Stimulated activated CD4-positive, alpha-beta T cell treated with anti-CD3 and anti-CD28 coated beads, TNF-alpha, amount 100 ng/mL, for 48 hours (primary cell): ENCODE measurements around the gene NFAM1.

Source experiments
- DNase-seq, 3 donors: peaks; one replicate each; pipeline ENCODE4 v3.0.0-alpha.2; 2020; ENCODE audit warnings: low read depth in 3 of 3

Gene NFAM1

DNA sequence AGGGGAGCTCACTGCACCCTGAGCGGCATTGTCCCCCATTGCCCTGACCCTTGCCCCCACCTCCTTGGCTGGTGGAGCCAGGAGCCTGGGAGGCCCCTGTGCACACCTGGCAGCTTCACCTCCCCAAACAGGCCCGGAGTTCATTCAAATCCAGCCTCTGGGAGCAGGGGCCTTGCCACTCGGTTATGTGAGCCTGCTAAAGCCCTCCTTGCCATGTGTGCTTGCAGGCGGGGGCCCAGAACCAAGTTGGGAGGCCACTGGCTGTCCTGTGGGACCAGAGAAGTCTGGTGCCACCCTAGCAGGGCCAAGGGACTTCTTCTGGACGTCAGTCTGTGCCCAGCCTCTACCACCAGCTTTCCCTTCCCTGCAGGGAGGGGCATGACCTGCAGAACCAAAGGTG, 48.9 kb downstream of the NFAM1 start:
- DNase-seq, result no peak

DNA sequence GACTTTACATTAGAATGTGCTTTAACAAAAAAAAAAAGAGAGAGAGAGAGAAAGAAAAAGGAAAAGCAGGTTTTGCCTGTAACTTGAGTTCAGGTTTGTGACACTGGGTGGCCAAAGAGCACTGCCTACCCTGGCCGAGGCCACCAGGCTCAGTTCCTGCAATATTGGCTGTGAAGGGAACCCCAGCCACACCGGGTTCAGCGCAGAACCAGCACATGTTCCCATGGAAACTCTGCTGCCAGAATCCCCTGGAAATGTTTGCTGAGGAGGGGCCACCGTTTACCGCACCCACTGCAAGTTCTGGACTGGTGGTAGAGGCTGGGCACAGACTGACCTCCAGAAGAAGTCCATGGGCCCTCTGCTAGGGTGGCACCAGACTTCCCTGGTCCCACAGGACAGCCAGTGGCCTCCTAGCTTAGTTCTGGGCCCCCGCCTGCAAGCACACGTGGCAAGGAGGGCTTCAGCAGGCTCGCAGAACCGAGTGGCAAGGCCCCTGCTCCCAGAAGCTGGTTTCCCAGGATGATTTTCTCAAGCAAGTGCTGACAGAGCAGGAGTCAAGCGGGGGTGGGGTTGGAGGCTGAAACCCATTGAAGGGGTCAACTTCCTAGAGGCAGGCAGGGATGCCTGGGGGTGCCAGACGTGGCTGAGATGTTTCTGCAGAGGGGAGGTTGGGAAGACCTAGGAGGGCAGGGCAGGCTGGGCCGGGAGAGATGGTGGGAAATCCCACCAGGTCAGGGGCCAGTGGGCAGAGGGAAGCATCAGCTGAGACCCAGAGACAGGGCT, 51.2 kb downstream of the NFAM1 start:
- DNase-seq, result no peak

DNA sequence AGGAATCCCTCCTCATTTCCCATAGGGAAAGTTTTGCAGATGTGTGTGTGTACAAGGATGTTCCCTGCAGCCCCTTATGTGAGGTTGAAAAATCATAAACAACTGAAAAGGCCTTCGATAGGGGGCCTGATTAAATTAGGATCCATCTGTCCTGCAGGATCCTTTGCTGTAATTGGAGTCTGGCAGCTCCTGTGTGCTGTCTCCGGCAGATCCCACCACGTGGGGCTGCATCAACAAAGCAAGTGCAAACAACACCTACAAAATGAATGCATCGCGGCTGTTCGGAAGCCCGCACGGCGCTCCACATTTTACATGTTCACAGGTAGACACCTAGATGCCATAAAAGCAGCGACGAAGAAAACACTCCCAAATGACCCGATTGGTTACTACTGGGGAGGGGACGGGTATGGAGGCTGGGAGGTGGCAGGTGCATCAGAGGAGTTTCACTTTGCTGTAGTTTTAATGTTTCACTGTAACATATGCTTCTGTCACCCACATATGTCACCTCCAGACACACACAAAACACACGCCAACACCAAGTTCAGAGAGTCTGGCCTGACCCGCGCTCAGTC, 52.2 kb downstream of the NFAM1 start:
- DNase-seq, result no peak

DNA sequence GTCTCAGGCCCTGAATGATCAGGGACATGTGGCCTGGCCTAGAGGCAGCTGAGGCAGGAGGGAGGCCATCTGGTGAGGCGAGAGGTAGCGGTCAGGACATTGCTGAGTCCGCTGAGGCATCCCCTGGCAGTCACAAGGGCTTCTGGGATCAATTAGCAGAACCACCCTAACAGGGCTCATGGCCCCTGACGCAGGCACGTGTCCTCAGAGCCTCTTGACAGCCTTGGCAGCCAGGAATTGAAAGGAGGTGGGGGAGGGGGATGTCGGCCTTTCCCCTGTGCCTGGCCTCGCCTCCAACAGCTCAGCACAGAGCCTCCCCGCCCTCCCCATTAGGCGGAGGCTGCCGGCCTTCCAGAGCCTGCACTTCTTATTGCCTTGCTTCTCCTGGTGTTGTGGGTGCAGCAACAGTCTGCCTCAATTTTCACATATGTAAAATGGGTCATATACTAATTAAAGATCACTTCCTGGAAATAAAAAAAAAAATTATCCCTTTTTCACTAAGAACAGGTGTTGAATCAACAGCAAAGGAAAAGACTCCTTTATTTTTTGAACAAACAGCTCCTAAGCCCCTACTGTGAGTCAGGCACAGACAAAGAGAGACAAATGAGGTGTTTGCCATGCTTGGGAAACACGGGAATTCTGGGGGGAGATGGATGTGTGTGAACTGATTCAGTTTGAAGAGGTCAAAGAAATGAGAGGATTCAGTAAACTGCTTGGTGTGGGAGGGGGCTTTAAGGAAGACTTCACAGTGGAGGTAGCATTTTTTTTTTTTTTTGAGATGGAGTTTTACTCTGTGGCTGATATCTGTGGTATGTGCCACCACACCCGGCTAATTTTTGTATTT, 55.3 kb downstream of the NFAM1 start:
- DNase-seq, result no peak

DNA sequence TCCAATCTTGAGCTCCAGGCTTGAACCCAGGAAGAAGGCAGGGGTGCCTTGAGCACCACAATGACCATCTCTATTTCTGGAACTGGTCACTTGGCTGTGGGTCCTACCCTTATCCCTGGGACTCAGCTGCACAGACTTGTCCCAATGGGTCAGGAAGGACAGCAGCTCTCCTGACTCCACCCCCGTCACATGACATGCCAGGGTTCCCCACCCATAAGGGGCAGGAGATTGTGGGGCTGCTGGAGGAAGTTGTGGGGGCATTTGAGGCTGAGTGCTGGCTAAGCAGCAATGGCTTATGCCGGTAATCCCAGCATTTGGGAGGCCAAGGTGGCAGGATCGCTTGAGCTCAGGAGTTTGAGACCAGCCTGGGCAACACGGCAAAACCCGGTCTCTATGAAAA, 56.2 kb downstream of the NFAM1 start:
- DNase-seq, result no peak

DNA sequence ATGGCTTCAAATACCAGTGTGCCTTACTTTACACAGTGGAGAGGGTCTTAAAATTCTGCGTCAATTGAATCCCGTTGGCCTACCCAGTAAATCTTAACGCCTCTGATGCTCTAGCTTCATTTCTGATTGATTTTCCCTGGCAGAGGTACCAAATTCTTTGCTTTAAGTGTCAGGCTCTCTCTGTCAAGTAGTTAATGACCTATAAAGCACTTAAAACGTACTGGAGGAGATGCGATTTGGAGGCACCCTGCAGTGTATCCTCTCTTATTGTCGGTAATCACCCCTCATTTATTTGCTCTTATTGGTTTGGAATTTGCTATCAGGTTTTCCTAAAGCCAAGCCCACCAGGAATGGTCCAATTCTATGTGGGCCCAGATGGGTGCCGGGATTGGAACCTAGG, 59.2 kb downstream of the NFAM1 start:
- no peak for DNase-seq

- no peak for DNase-seq
Observed at GRCh38 chr22:42371501-42371900, 60.7 kb downstream of the NFAM1 start.

- DNase-seq, result no peak
Observed at GRCh38 chr22:42371099-42371498, 61.1 kb downstream of the NFAM1 start.

GRCh38 chr22:42369250-42370041, 62.8 kb downstream of the NFAM1 start:
- peak; percentile 74 to 85 (median 74) for DNase-seq

- peak in 1 of 3 donors; percentile 16 for DNase-seq
Observed at GRCh38 chr22:42368379-42369249, 63.6 kb downstream of the NFAM1 start.

GRCh38 chr22:42367980-42368378, 64.2 kb downstream of the NFAM1 start:
- no peak for DNase-seq

DNA sequence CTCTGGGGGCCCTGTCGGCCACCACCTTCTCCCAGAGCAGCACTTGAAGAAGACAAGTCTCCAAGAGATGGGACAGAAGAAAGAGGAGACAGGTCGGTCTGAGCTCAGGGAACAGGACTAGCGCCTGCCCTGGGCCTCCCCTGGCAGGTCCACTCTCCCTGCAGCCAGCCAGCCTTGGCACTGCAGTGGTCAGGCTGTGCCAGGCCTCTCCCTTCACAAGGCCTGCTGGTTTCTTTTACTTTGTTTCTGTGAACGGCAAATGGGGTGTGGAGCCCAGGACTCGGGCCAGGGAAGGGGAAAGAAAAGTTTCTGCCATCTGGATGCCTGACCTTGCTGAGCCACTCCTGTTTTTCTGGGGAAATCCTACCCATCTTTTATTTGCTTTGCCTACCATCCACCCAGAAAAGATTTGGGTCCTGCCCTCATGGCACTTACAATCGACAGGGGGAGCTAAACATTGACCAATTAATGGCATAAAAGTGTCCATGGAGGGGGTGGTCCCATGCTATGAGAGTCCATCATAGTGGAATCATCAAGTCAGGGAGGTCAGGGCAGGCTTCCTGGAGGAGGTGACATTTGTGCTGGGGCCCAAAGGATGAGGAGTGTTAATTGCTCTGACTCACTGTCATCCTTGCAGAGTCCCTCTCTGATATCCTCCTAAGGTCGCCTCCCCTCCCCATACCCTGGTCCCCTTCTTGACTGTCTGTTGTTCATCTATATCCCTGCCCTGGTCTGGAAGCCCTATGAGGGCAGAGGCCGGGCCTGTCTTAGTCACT, 65.2 kb downstream of the NFAM1 start:
- DNase-seq, result no peak

DNA sequence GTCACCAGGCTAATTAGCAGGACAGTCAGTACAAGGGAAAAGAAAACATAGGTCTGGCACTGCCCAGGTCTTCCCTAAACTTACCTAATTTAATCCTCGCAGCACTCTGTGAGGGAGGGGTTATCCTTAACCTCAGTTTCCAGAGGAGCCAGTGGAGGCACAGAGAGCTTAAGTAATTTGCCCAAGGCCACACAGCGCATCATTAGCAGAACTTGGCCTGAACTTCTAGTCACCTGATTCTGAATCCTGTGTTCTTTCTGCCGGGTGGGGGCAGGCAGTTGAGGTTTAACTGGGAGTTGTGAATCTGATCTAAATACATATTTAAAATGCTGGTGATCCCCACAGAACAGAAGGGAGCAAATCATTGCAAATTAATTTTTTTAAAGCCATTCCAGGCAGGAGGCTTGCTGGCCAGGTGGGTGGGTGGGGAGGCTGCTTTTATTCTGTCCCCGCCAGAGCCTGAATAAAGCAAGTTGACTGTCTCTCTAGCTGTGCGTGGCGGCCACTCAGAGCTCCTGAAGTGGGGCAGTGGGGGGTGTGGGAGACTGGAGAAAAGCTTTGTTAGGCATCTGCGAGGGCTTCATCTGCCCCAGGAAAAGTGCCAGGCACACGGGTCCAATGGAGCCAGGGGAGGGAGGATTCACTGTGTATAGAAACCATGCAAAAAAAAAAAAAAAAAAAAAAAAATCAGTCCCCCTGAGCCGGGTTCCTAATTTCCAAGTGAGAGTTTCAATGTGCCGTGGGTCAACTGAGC, 66.1 kb downstream of the NFAM1 start:
- DNase-seq, result no peak

DNA sequence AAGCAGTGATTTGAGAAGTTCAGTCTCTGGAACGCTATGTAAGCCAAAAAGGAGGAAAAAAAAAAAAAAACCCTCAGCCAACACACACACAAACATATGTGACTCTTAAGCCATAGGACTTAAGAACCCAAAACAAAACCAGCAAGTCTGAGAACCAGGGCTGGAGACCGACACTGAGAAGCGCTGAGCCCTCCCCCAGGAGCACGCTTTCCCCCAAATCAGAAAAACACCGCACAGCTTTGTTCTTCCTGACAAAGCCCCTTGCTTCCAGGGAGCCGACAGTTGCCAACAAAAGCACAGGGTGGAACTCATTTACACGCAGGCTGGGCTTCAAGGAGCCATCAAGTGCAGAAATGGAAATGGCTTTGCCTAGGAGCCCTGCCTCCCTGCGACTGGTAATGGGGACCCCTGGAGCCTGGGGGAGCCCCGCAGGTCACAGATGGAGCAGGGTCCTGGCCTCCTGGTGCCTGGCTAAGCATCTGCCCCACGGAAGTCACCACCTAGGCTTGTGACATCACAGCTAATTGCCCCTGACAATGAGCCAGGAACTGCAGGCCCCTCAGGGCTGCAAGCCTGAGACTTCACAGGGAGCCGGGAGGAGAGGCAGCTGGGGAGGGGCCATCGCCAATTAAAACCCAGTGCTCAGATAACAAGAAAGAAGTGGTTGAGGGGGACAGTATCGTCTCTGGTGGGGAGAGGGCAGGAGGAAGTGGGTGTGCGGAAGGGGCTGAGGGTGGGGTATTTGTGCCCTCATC, 66.9 kb downstream of the NFAM1 start:
- no peak for DNase-seq

DNA sequence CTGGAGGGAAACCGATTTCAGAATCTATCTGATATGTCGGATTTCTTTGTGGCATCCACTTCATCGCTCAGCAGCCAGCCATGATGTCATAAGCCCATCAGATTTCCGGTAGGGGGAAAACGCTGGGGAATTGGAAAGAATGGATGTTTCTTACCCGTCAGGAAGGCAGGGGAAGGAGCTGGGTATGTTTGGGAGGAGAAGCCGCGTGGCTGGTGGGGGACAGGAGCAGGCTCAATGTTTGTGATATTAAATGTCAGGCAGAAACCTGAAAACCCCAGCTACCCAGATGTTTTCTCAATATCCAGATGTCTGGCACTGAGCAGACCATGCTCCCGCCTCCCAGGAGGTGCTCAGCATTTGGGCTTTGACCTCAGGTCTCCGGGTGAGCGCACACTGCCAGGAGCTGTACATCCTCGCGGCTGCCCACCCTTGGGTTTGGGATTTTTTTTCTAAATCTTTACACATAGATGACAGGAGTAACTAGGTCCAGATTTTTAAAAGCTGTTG, 67.5 kb downstream of the NFAM1 start:
- DNase-seq, result no peak

DNA sequence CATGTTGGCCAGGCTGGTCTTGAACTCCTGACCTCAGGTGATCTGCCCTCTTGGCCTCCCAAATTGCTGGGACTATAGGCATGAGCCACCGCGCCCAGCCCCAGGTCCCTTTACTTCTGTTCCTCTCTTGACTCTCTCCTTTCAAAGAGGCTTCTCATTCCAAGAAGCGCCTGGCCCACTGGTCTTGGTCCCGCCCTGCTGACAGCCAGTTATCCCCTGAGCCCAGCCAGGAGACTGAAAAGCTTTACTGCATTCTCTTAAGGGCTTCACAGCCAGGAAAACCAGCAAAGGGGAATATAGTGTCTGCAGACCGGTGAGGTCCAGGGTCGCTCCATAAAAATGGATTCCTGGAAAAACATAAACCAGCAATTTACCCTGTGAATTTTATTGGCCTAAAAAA, 68.3 kb downstream of the NFAM1 start:
- no peak for DNase-seq

DNA sequence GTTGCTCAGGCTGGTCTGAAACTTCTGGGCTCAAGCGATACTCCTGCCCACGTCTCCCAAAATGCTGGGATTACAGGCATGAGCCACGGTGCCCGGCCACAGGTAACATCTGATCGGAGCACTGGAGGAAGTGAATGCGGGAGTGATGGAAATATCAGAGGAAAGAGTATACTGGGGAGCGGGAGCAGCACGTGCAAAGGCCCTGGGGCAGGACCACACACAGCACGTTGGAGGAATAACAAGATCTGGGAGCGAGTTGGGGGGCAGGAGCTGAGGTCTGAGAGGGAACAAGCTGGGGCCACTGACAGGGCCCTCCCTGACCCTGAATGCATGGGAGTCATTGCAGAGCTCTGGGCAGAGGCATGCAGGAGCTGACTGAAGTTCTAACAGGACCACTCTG, 70.7 kb downstream of the NFAM1 start:
- no peak for DNase-seq

- DNase-seq, result no peak
Observed at GRCh38 chr22:42360348-42360747, 71.9 kb downstream of the NFAM1 start.
